ENCODE data around the gene FAM217B. TPM values are rescaled to one million over a fixed set of nuclear protein-coding genes. Genes with fewer than 3 reads are reported as not detected.

Gene FAM217B
- total RNA-seq, 1 donor from 2014 or later: 10.8 TPM

GRCh38 chr20:59997896-59998295 is 57.7 kb downstream of the FAM217B start:
- Histone ChIP-seq H3K36me3 (ENCODE audit: control insufficient read depth, insufficient read depth, low read length) (no peaks in the 10 kb centered on the region), H3K27me3 (ENCODE audit: control insufficient read depth, insufficient read depth, low read length) (no peaks in the 10 kb centered on the region), H3K4me3 (ENCODE audit: low read depth, low read length) (no peak overlapping the region)
- TF ChIP-seq CTCF (IDR thresholded peaks at IDR 0.05; ENCODE audit: insufficient read depth, low read length, poor library complexity, severe bottlenecking): no peak
- DNase-seq (ENCODE audit: low read depth): no peak

Other genes with a start within 250 kb of the FAM217B start
- gene SYCP2, start 6.8 kb upstream of the FAM217B start, total RNA-seq: 1.0 and 2.3 TPM in 2 replicates
- gene PPP1R3D, start 84 bp upstream of the FAM217B start, total RNA-seq: 5.5 and 6.8 TPM in 2 replicates
- gene CDH26, start 18.0 kb downstream of the FAM217B start, total RNA-seq: 0.29 and 0.48 TPM in 2 replicates